Liver (tissue), 3 donors: ENCODE data around the gene CPLANE2.
"Not testable (repeated sequence)": the region's sequence is repeated elsewhere in the genome, so short reads cannot be mapped to it uniquely, and the experiment has no call there.

Source experiments
- EGR1 ChIP-seq, 2 donors: IDR thresholded peaks; 2 replicates each; pipeline ENCODE4 v1.6.1; 2016 to 2018; ENCODE audit warnings: antibody characterized with exemption in 2 of 2, low read depth in 2 of 2
- JUND ChIP-seq, 2 donors: IDR thresholded peaks; 2 replicates each; pipeline ENCODE4 v1.6.1; 2016; ENCODE audit warnings: antibody characterized with exemption in 2 of 2
- RAD21 ChIP-seq, 2 donors: IDR thresholded peaks; 2 replicates each; pipeline ENCODE4 v1.6.1; 2016; ENCODE audit warnings: antibody characterized with exemption in 2 of 2, mild to moderate bottlenecking in 2 of 2
- YY1 ChIP-seq: IDR thresholded peaks from 2 replicates; pipeline ENCODE4 v1.6.1; 2016; ENCODE audit warnings: antibody characterized with exemption, mild to moderate bottlenecking
- TF ChIP-seq, protein P1 (sequence below): IDR thresholded peaks from 2 replicates; pipeline ENCODE4 v1.6.1; 2016; ENCODE audit warnings: antibody characterized with exemption, mild to moderate bottlenecking
- TF ChIP-seq, protein P2 (sequence below): fragments of 150-350 bp; IDR thresholded peaks from 2 replicates; pipeline ENCODE4 v1.5.1; 2017; ENCODE audit warnings: improper control_type of control experiment, low read depth, low read length; ENCODE audit not compliant: missing input control
- TF ChIP-seq, protein P3 (sequence below): IDR thresholded peaks from 2 replicates; pipeline ENCODE4 v1.6.1; 2016; ENCODE audit warnings: antibody characterized with exemption
- TF ChIP-seq, protein P4 (sequence below): IDR thresholded peaks from 2 replicates; pipeline ENCODE4 v1.6.1; 2016; ENCODE audit warnings: antibody characterized with exemption
- donor health status: healthy.
- donor health status: healthy.

DNA sequence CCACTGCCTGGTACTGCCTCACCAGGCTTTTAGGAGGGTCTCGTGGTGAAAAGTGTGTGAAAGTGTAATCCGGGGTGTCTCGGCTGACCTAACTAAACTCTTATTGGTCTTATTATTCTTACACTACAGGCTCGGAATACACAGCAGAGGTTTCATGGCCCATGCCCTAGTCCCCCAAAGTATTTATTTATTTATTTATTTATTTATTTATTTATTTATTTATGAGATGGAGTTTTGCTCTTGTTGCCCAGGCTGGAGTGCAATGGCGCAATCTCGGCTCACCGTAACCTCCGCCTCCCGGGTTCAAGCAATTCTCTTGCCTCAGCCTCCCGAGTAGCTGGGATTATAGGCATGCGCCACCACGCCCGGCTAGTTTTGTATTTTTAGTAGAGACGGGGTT is 21.7 kb downstream of the CPLANE2 start:
- TF ChIP-seq YY1; EGR1 (IDR thresholded peaks at IDR 0.05; ENCODE audit: low read depth in 2 of 2); RAD21 (IDR thresholded peaks at IDR 0.05); JUND (IDR thresholded peaks at IDR 0.05): not testable (repeated sequence)
- TF ChIP-seq, protein P1, sequence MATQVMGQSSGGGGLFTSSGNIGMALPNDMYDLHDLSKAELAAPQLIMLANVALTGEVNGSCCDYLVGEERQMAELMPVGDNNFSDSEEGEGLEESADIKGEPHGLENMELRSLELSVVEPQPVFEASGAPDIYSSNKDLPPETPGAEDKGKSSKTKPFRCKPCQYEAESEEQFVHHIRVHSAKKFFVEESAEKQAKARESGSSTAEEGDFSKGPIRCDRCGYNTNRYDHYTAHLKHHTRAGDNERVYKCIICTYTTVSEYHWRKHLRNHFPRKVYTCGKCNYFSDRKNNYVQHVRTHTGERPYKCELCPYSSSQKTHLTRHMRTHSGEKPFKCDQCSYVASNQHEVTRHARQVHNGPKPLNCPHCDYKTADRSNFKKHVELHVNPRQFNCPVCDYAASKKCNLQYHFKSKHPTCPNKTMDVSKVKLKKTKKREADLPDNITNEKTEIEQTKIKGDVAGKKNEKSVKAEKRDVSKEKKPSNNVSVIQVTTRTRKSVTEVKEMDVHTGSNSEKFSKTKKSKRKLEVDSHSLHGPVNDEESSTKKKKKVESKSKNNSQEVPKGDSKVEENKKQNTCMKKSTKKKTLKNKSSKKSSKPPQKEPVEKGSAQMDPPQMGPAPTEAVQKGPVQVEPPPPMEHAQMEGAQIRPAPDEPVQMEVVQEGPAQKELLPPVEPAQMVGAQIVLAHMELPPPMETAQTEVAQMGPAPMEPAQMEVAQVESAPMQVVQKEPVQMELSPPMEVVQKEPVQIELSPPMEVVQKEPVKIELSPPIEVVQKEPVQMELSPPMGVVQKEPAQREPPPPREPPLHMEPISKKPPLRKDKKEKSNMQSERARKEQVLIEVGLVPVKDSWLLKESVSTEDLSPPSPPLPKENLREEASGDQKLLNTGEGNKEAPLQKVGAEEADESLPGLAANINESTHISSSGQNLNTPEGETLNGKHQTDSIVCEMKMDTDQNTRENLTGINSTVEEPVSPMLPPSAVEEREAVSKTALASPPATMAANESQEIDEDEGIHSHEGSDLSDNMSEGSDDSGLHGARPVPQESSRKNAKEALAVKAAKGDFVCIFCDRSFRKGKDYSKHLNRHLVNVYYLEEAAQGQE = not testable (repeated sequence)
- TF ChIP-seq, protein P2, sequence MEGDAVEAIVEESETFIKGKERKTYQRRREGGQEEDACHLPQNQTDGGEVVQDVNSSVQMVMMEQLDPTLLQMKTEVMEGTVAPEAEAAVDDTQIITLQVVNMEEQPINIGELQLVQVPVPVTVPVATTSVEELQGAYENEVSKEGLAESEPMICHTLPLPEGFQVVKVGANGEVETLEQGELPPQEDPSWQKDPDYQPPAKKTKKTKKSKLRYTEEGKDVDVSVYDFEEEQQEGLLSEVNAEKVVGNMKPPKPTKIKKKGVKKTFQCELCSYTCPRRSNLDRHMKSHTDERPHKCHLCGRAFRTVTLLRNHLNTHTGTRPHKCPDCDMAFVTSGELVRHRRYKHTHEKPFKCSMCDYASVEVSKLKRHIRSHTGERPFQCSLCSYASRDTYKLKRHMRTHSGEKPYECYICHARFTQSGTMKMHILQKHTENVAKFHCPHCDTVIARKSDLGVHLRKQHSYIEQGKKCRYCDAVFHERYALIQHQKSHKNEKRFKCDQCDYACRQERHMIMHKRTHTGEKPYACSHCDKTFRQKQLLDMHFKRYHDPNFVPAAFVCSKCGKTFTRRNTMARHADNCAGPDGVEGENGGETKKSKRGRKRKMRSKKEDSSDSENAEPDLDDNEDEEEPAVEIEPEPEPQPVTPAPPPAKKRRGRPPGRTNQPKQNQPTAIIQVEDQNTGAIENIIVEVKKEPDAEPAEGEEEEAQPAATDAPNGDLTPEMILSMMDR = not testable (repeated sequence)
- TF ChIP-seq, protein P3, sequence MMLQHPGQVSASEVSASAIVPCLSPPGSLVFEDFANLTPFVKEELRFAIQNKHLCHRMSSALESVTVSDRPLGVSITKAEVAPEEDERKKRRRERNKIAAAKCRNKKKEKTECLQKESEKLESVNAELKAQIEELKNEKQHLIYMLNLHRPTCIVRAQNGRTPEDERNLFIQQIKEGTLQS = not testable (repeated sequence)
- TF ChIP-seq, protein P4, sequence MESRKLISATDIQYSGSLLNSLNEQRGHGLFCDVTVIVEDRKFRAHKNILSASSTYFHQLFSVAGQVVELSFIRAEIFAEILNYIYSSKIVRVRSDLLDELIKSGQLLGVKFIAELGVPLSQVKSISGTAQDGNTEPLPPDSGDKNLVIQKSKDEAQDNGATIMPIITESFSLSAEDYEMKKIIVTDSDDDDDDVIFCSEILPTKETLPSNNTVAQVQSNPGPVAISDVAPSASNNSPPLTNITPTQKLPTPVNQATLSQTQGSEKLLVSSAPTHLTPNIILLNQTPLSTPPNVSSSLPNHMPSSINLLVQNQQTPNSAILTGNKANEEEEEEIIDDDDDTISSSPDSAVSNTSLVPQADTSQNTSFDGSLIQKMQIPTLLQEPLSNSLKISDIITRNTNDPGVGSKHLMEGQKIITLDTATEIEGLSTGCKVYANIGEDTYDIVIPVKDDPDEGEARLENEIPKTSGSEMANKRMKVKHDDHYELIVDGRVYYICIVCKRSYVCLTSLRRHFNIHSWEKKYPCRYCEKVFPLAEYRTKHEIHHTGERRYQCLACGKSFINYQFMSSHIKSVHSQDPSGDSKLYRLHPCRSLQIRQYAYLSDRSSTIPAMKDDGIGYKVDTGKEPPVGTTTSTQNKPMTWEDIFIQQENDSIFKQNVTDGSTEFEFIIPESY = not testable (repeated sequence)
